Tibial artery (tissue), 4 donors: Measurements from ENCODE around the gene PAPSS2.

ENCODE experiments used
- DNase-seq, 2 donors: peaks; one replicate each; pipeline ENCODE4 v3.0.0-alpha.2; 2019
- H3K27ac ChIP-seq, 2 donors: fragments of 200-600 bp; sonication (generic) in 1 of 2; 1 replicate in 1 of 2; 2 replicates in 1 of 2; pipeline ENCODE4 v1.5.1; 2018 to 2019; ENCODE audit warnings: mild to moderate bottlenecking in 1 of 2
- H3K27me3 ChIP-seq, 2 donors: fragments of 200-600 bp; sonication (generic) in 1 of 2; one replicate each; pipeline versions ENCODE4 v1.5.1 to v1.6.0; 2016 to 2019
- H3K36me3 ChIP-seq, 3 donors: fragments of 200-600 bp; sonication (generic) in 2 of 3; one replicate each; pipeline ENCODE4 v1.5.1; 2016 to 2019; ENCODE audit warnings: mild to moderate bottlenecking in 2 of 3
- H3K4me1 ChIP-seq, 4 donors: fragments of 200-600 bp; sonication (generic) in 2 of 4; 1 replicate in 3 of 4; 2 replicates in 1 of 4; pipeline ENCODE4 v1.5.1; 2016 to 2019
- H3K4me3 ChIP-seq, 2 donors: fragments of 200-600 bp; sonication (generic) in 1 of 2; 1 replicate in 1 of 2; 2 replicates in 1 of 2; pipeline ENCODE4 v1.5.1; 2018 to 2019; ENCODE audit warnings: mild to moderate bottlenecking in 2 of 2
- H3K9me3 ChIP-seq, 3 donors: fragments of 200-600 bp; sonication (generic) in 1 of 3; one replicate each; pipeline ENCODE4 v1.5.1; 2016 to 2019
- intact Hi-C: fragments of 100-400 bp; cut with DNase I; formaldehyde crosslinking; loops from one replicate; pipeline ENCODE4 v1.15.0; 2023; ENCODE audit warnings: low total_unique reads
- TF ChIP-seq, protein P1 (sequence below), 2 experiments: fragments of 200-600 bp in 1 of 2; fragments of 450-650 bp in 1 of 2; IDR thresholded peaks; one replicate each; pipeline ENCODE4 v1.5.1; 2017 to 2019; ENCODE audit warnings: antibody characterized with exemption in 2 of 2, mild to moderate bottlenecking in 1 of 2, moderate library complexity in 1 of 2

Gene PAPSS2

DNA sequence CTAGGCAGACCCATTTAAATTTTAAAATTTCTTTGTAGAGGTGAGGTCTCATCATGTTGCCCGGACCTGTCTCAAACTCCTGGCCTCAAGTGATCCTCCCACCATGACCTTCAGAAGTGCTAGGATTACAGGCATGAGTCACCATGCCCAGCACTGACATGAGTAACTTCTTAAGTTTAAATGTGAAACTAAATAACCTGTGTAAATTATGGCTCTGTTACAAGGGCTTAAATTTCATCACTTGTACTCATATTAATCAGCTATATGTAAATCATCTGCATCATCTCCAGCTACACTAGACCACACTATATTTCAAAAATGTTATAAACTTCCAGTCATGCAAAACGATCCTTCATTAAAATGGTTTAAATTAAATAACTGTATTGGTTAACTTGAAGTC lies 102.2 kb downstream of the PAPSS2 start:
- no peaks in the 10 kb centered on the region for H3K9me3 ChIP-seq
- H3K36me3 ChIP-seq, result peaks cover 6 to 25% (median 21%) of the 10 kb centered on the region in 3 donors
- no peaks in the 10 kb centered on the region for H3K27me3 ChIP-seq
- H3K4me1 ChIP-seq, result no peaks in the 10 kb centered on the region
- no peak overlapping the region for H3K4me3 ChIP-seq
- intact Hi-C loops, result no loop called here
- H3K27ac ChIP-seq, result no peak overlapping the region
- TF ChIP-seq, protein P1, sequence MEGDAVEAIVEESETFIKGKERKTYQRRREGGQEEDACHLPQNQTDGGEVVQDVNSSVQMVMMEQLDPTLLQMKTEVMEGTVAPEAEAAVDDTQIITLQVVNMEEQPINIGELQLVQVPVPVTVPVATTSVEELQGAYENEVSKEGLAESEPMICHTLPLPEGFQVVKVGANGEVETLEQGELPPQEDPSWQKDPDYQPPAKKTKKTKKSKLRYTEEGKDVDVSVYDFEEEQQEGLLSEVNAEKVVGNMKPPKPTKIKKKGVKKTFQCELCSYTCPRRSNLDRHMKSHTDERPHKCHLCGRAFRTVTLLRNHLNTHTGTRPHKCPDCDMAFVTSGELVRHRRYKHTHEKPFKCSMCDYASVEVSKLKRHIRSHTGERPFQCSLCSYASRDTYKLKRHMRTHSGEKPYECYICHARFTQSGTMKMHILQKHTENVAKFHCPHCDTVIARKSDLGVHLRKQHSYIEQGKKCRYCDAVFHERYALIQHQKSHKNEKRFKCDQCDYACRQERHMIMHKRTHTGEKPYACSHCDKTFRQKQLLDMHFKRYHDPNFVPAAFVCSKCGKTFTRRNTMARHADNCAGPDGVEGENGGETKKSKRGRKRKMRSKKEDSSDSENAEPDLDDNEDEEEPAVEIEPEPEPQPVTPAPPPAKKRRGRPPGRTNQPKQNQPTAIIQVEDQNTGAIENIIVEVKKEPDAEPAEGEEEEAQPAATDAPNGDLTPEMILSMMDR (IDR thresholded peaks at IDR 0.05), result no peak
- DNase-seq, result no peak

DNA sequence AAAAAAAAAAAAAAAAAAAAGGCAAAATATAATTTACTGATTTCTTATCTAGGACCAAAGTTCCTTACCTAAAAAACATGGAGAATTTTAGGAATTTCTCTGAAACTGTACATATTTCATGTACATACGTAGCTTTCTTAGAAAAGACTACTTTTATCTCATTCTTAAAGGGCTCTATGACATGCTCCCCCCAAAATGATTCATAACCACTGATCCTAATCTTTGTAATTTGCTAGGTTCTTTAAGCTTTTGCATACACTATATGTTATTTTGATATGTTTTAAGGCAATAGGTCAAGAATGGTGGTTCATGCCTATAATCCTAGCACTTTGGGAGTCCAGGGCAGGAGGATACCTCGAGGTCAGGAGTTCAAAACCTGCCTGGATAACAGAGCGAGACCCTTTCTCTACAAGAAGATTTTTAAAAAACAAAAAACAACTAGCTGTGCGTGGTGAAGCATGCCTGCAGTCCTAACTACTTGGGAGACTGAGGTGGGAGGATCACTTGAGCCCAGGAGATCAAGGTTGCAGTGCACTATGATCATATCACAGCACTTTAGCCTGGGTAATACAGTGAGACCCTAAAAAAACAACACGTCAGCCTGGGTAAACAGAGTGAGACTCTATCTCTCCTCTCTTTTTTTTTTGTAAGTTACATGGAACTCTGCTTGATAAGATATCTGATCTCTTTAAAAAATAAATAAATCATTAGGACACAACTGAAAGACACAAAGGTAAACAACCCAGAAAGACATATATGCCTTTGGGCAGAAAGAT lies 103.6 kb downstream of the PAPSS2 start:
- Histone ChIP-seq H3K27me3 (no peaks in the 10 kb centered on the region), H3K27ac (no peak overlapping the region), H3K36me3 (peaks cover 13 to 30% (median 25%) of the 10 kb centered on the region in 3 donors), H3K4me3 (no peak overlapping the region), H3K4me1 (no peaks in the 10 kb centered on the region), H3K9me3 (no peaks in the 10 kb centered on the region)
- DNase-seq, result no peak
- intact Hi-C loops, result no loop called here
- TF ChIP-seq, protein P1 (IDR thresholded peaks at IDR 0.05), result no peak

DNA sequence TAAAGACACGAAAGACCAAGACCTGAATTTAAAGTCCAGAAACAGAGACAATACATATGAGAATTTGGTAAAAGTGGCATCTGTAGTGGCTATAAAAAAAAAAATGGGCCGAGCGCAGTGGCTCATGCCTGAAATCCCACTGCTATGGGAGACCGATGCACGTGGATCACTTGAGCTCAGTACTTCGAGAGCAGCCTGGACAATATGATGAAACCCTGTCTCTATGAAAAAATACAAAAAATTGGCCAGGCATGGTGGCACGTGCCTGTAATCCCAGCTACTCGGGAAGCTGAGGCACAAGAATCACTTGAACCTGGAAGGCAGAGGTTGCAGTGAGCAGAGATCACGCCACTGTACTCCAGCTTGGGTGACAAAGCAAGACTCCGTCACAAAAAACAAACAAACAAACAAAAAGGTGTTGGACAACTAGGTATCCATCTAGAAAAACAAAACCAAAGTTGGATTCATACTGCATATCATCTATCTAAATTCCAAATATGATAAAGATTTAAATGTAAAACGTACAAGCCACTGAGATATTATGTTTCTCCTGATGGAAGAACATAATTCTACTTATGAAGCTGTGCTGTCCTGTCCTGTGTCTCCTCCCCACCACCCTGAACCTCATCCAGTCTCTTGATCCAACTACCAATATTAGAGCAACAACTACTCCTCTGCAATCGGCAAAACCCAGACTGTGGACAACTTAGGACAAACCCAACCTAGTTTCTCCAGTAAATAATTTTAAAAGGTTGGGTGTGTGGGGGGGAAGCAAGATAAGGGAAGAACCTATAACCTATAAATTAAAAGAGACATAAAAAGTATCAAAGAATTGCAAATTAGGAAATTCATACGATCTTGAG lies 104.6 kb downstream of the PAPSS2 start:
- DNase-seq, result no peak
- Histone ChIP-seq H3K9me3 (no peaks in the 10 kb centered on the region), H3K27me3 (no peaks in the 10 kb centered on the region), H3K36me3 (peaks cover 20 to 29% (median 25%) of the 10 kb centered on the region in 3 donors), H3K27ac (no peak overlapping the region), H3K4me3 (no peak overlapping the region), H3K4me1 (no peaks in the 10 kb centered on the region)
- intact Hi-C loops, result no loop called here
- TF ChIP-seq, protein P1 (IDR thresholded peaks at IDR 0.05), result no peak

DNA sequence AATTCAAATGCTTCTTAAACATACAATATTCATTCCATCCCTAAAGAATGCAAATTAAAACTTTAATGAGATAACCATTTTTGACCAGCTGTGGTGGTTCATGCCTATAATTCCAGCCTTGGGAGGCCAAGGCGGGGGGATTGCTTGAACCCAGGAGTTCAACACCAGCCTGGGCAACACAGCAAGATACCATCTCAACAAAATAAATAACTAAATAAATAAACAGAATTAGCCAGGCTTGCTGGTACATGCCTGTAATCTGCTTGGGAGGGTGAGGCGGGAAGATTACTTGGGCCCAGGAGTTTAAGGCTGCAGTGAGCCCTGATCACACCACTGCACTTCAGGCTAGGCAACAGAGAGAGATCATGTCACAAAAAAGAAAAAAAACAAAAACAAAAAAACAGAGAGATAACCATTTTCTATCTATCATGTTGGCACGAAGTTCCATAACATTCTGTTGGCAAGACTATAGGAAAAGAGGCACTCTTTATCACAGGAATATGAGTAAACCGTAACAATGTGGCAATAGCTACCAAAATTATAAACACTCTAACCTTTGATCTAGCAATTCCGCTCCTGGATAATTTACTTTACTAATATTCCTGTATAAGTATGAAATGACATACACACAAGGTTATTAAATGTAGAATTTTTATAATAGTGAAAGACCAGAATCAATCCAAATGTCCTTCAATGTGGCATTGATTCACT lies 106.1 kb downstream of the PAPSS2 start:
- TF ChIP-seq, protein P1 (IDR thresholded peaks at IDR 0.05), result no peak
- peaks cover 20 to 26% (median 23%) of the 10 kb centered on the region in 3 donors for H3K36me3 ChIP-seq
- no peak for DNase-seq
- H3K4me3 ChIP-seq, result no peak overlapping the region
- no peak overlapping the region for H3K27ac ChIP-seq
- H3K4me1 ChIP-seq, result no peaks in the 10 kb centered on the region
- no peaks in the 10 kb centered on the region for H3K9me3 ChIP-seq
- intact Hi-C loops, result no loop called here
- no peaks in the 10 kb centered on the region for H3K27me3 ChIP-seq

DNA sequence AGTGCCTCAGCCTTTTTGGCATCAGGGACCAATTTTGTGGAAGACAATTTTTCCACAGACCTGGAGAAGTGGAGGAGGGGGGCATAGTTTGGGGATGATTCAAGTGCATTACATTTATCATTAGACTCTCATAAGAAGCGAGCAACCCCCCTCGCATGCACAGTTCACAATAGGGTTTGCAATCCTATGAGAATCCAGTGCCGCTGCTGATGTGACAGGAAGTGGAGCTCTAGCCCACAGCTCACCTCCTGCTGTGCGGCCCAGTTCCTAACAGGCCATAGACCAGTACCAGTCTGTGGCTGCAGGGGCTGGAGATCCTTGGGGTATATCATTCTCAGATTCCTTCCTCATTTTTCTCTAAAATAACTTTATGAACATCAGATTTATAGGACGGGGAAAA lies 107.6 kb downstream of the PAPSS2 start:
- Histone ChIP-seq H3K4me1 (no peaks in the 10 kb centered on the region), H3K27ac (no peak overlapping the region), H3K36me3 (peaks cover 17 to 26% (median 20%) of the 10 kb centered on the region in 3 donors), H3K27me3 (no peaks in the 10 kb centered on the region), H3K9me3 (no peaks in the 10 kb centered on the region), H3K4me3 (no peak overlapping the region)
- TF ChIP-seq, protein P1 (IDR thresholded peaks at IDR 0.05), result no peak
- intact Hi-C loops, result no loop called here
- no peak for DNase-seq
